GM19467 (cell line): ENCODE data around the gene CC2D2A.

Source experiments
- ATAC-seq: cut with Tn5 transposase; IDR thresholded peaks from one replicate; pipeline ENCODE4 v1.9.1; 2021; ENCODE audit warnings: mild to moderate bottlenecking, moderate library complexity; ENCODE audit not compliant: unreplicated experiment

CC2D2A gene

DNA sequence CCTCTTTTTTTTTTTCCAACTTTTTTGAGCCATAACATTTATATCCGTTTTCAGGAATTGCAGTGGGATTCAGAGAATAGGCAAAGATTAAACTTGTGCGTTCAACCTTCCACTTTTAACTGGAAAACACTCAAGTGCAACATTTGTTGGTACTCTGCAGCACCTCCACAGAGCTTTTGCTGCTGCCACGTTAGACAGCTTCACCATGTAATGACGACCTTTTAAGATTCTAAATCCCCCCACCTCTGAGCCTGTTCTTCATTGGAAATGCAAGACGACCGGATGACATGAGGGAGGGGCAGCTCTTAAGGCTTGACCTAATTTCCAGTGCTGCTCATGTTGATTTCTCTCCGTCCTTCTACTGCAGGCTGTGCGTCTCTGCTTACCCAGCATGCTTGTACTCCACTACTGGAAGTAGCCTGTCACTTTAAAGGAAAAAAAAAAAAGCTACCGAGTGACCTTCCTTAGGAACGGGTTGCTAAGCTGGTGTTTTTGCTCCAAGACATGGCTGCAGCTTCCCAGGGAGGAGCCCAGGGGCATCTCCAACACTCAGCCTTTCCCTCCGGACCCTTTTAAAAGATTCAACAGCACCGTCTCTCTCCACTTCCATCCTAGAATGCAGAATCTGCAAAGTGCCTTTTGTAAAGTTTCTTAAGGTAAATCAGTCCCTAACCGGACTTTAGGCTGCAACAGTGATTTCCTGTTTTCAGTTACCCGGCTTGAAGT is at the start of gene CC2D2A:
Gene CC2D2A (plus strand): TSS at position 481 of the 726 bp plus-strand sequence. CDS start 6,051 bp downstream, outside the sequence.
- no peak for ATAC-seq

- no peak for ATAC-seq
These were observed 49.0 kb upstream of the CC2D2A start for GRCh38 chr4:15420642-15421041.

- no peak for ATAC-seq
These were observed 46.4 kb upstream of the CC2D2A start for GRCh38 chr4:15423285-15423711.

DNA sequence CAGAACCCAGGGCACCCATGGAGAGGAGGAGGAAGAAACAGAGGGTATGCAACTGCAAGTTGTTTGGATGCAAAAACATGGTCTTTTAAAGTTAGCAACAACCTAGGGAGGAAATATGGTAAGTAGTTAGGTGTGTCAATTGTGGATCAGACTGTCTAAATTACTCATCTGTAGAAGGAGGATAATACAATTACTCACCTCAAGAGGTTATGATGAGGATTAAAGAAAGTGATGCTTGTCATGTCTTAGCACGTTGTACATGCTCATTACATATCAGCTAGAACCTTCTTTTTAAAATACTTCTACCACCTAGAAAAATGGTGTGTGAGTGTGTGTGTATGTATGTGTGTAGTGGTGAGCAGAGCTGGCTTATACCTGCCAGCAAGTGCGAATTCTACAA is 44.2 kb upstream of the CC2D2A start:
- no peak for ATAC-seq

DNA sequence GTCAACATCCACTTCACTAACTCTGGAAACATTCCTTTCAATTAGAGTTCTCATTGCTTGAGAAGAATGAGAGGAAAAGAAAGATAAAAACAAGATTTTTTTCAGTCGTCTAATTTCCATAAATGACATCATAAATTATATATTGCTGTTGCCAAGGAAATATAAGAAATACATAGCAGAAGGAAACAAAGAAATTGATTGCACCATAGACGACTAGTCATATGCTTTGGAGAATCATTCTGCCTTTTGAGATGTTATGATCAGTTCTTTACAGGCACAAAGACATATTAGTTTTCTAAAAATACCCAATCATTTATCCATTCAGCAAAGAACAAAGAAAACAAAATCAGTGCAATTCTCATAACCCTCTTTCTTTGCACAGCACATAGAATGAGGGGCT is 42.5 kb upstream of the CC2D2A start:
- ATAC-seq, result no peak

GRCh38 chr4:15427701-15428100 is 42.0 kb upstream of the CC2D2A start, which contains the start of gene C1QTNF7:
Gene C1QTNF7 (plus strand): TSS chr4:15428033. CDS start chr4:15435744, 7,711 bp downstream.
- ATAC-seq, result no peak

DNA sequence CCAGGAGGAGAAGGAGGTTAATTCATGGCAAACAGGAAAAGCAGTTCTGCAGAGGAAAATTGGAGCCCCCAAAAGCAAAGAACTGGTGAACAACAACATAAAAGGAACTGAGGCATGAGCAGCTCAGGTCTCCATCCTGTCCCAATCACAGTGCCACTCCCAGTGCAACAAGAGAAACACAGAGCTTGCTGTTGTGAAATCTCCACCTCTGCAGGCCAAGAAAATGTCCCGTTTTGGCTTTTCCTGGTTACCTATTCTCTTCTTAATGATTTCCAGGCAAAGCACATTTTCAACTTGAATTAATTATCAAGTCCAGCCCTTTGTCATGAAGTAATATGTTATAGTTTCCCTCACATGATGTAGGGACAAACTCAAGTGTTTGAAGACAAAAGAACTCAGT is 41.1 kb upstream of the CC2D2A start:
- ATAC-seq, result no peak

- ATAC-seq, result no peak
These were observed 35.6 kb upstream of the CC2D2A start for GRCh38 chr4:15434091-15434490.

GRCh38 chr4:15434676-15435075 is 35.0 kb upstream of the CC2D2A start:
- no peak for ATAC-seq

- ATAC-seq, result no peak
These were observed 33.2 kb upstream of the CC2D2A start for GRCh38 chr4:15436513-15436912.

DNA sequence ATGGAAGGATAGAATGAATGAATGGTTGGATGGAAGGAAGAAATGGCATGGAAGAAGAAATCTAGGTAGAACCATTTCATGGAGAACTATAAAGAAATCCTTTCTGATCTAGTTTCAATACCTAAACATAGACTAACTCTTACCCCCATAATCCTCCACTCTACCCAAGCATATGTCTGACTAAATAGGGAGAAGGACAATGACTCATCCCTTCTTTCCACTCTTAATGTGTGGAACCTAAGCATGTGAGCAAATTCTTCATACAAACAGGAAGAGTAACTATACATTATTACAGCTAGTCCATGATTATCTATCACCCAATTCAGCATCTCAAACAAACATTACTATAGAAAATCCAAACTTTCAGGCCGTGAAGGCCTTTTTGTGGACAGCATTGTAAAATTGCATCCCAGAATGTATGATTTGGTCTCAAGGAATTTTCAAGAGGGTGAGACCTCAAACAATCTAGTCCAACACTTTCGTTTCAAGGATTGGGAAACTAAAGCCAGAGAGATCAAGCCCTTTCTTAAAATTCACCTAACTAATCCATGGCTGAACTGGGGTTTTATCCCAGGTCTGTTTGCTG is 30.6 kb upstream of the CC2D2A start:
- ATAC-seq, result no peak

DNA sequence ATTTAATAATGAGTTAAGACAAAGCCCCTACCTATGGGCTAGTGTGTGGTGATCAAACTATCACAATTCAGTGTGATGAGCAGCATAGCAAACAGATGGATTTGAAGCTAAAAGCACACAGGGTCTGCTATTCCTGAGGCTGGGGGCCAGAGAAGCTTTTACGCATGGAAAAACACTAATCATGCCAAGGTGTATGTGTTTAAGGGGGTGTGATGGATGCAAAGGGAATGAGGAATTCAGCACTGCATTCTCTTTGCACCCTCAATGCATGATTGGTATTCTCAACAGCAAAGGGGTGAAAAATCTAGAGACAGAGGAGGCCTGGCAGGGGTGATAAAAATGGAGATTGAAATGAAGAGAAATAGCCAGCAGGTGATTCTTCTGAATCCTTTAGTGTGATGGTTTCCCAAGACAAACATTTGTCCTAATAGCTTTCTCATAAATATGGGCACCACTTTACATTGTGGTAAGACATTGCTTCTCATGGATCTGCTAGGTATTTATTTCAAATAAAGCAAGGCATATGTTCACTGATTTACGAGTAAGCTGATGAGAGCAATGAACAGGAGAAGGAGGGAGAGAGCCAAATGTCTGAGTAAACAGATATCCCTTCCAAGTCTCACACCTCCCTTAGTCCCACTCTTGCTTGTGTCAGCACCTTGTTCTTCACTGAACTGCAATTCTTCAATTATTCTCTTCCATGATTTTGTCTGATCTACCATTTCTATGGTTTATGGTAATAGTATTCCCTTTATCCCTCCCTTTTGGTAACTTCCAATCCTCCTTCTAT is 26.1 kb upstream of the CC2D2A start:
- ATAC-seq, result no peak

DNA sequence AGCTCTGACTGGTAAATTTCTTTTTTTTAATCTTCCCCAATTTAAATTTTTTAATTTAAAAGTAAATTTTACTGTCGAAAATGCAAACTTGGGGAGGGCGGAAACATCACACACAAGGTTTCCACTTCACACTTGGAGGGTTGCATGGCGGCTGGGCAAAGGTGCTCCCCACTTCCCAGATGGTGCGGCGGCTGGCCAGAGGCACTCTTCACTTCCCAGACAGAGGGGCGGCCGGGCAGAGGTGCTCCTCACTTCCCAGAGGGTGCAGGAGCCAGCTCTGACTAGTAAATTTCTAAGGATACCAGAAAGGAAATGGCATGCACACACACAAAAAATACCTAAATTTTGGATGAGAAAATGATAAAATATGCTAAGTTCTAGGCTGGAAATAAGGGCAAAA is 25.4 kb upstream of the CC2D2A start:
- ATAC-seq, result no peak

GRCh38 chr4:15444879-15445547 is 24.7 kb upstream of the CC2D2A start:
- ATAC-seq, result no peak

DNA sequence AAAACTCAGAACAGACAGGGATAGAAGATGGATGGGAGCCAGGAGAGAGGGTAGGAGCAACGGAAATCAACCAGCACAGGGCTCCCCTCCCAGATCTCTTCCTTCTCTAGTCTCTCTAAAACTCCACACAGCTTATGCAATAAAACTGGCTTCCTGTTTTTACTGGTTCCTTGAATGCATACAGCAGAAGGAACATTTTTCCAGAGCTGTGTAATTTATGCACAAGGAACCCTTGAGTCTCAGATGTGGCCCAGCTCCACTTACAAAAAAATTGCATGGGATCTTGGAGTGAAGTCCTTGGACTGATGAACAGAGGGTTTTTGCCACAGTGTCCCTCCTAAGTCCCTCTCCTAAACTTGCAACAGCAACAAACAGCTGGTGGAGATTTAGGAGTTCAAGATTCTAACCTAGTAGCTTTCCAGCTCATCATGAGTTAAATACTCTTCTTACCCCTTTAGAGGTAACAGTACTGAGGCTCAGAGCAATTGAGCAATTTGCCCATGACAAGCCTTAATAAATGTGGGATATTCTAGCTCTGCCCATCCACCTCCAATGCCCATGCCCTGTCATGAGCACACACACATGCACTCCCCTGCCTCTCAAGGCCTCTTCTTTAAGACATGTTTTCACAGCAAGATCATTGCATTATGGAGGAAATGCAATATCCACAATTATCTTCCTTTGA is 18.4 kb upstream of the CC2D2A start:
- no peak for ATAC-seq

DNA sequence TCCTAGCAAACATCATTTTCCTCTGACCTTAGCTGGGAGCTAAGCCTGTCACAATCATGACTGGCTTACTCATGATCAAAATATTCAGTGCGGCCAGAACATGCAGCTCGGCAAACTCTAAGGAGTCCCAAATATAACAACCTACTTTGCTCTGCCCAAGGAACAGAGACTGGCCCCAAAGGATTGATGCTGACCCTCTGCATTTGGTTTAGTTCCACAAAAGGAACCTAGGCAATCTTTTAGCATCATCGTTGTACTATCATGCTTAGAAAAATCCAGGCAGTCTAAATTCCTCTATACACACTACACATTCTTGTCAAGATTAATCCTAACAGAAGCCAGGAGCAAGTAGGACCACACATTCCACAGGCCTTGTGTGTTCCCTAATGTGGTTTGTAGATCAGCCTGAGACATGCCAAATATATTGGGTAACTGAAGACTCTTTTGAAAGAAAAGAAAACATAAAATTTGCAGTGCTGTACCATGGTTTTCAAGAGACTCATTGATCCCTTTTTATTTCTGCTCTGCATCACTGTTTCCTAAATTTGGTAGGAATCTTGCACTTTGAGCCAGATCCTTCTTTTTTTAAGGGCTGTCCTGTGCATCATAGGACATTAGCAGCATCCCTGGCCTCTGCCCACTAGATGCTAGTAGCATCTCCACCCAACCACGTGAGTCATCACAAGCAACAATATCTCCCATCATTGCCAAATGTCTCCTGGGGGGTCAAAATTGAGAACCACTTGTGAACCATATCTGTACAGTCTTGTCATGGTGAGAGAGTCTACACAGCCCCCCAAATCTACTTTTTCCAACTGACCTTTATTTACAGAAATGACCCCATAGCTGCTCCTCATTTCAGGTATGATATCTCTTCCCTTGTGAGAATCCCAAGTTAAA is 17.6 kb upstream of the CC2D2A start:
- ATAC-seq, result no peak

GRCh38 chr4:15455290-15455689 is 14.4 kb upstream of the CC2D2A start:
- ATAC-seq, result no peak

DNA sequence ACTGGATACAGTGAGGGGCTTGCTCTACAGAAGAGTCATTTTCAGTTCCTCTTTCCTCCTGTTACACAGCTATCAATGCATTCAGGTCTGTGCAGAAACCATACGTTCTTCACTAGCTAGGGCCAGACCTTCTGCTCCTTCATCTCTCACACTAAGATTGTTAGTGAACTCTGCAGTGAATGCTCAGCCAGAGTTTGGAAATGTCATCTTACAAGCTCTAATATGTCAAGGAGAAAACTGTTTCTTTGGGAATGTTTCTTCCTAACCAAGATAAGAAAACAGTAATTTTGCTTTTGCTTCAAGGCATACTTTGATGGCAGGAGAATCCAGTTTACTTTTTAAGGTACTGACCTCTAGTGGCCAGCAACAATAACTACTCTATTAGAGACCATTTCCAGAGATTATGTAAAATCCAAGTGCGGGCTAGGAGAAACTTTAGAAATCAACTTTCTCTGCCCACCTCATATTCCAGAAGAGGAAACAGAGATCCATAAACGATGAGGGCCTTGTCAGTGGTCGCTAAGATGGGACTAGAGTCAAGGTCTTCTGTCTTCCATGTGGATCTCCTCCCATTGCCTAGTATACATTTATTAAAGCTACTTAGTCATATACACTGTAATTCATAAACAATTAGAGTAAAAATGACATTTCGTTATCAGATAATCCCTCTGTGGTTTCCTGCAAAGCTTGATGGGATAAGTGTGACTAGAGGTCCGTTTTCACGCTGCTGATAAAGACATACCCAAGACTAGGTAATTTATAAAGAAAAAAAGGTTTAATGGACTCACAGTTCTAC is 12.1 kb upstream of the CC2D2A start:
- ATAC-seq, result peak; percentile 92

DNA sequence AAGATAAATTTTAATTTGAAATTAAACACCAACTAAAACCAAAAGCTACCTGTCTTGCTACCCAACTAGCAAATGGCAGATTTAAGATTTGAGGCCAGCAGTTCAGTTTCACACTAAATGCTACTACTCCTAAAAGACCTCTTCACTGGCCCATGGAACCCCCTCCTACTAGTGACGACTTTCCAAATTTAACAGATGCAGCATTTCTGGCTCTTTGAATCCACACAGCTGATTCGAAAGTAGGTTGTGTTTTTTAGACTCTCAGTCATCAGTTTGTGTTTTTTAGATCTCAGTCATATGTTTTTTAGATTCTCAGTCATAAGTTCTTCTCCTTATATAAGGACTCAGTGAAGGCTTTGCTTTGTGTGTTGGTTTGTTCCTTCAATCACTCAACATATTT is 11.1 kb upstream of the CC2D2A start:
- ATAC-seq, result no peak
